Gastrocnemius medialis (tissue), 4 donors: ENCODE measurements around the gene PITX3.

ENCODE experiments used
- POLR2A ChIP-seq, 2 donors: fragments of 450-650 bp; IDR thresholded peaks; one replicate each; pipeline ENCODE4 v1.6.1; 2017; ENCODE audit warnings: antibody characterized with exemption in 2 of 2, mild to moderate bottlenecking in 2 of 2, moderate library complexity in 2 of 2
- TF ChIP-seq, protein P1 (sequence below), 5 experiments: fragments of 450-650 bp in 3 of 5; fragments of 200-600 bp in 2 of 5; sonication (generic) in 2 of 5; IDR thresholded peaks in 4 of 5; conservative IDR thresholded peaks in 1 of 5; 1 replicate in 4 of 5; 2 replicates in 1 of 5; pipeline ENCODE4 v1.5.1; 2016 to 2019; ENCODE audit warnings: antibody characterized with exemption in 5 of 5, mild to moderate bottlenecking in 3 of 5, moderate library complexity in 3 of 5

DNA sequence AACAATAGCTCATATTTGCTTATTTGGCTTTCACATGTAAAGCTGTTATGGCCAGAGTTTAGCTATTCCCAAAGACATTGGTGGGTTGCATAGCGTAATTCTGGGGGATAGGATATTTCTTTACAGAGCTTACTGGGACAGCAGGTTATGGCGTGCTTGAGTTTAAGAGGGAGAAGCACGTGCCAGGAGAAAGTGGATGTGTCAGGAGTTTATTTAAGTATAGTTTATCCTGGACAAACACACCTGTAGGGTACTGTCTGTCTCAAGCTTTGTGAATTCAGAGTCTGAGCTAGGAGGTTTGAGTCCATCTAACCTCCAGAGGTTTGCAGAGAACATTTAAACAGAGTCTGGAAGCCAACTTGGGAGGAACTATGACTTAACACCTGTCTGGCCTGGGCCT lies 25.4 kb upstream of the PITX3 start:
- TF ChIP-seq, protein P1, sequence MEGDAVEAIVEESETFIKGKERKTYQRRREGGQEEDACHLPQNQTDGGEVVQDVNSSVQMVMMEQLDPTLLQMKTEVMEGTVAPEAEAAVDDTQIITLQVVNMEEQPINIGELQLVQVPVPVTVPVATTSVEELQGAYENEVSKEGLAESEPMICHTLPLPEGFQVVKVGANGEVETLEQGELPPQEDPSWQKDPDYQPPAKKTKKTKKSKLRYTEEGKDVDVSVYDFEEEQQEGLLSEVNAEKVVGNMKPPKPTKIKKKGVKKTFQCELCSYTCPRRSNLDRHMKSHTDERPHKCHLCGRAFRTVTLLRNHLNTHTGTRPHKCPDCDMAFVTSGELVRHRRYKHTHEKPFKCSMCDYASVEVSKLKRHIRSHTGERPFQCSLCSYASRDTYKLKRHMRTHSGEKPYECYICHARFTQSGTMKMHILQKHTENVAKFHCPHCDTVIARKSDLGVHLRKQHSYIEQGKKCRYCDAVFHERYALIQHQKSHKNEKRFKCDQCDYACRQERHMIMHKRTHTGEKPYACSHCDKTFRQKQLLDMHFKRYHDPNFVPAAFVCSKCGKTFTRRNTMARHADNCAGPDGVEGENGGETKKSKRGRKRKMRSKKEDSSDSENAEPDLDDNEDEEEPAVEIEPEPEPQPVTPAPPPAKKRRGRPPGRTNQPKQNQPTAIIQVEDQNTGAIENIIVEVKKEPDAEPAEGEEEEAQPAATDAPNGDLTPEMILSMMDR (IDR thresholded peaks at IDR 0.05 in 4 of 5, conservative IDR thresholded peaks at IDR 0.05 in 1 of 5): no peak
- TF ChIP-seq POLR2A (IDR thresholded peaks at IDR 0.05): no peak
